Skeletal muscle tissue (tissue), 4 donors: ENCODE measurements around the gene PTPRCAP. TPM values are rescaled to one million over a fixed set of nuclear protein-coding genes. Genes with fewer than 3 reads are reported as not detected.
A peak's percentile ranks its signal among the peaks of the same experiment; 100 is the strongest.
"Not testable (repeated sequence)": the region's sequence is repeated elsewhere in the genome, so short reads cannot be mapped to it uniquely, and the experiment has no call there.

ENCODE experiments used
- H3K27ac ChIP-seq: one replicate; pipeline ENCODE4 v1.7.0; 2013; ENCODE audit warnings: mild to moderate bottlenecking, low read depth, low read length, inconsistent platforms
- H3K27me3 ChIP-seq, 3 donors: one replicate each; pipeline ENCODE4 v1.7.0; 2013; ENCODE audit warnings: low read length in 3 of 3; ENCODE audit not compliant: control insufficient read depth in 3 of 3, insufficient read depth in 3 of 3
- H3K36me3 ChIP-seq, 3 donors: one replicate each; pipeline ENCODE4 v1.7.0; 2013; ENCODE audit warnings: low read length in 3 of 3; ENCODE audit not compliant: control insufficient read depth in 3 of 3, insufficient read depth in 3 of 3
- H3K4me1 ChIP-seq, 3 donors: one replicate each; pipeline ENCODE4 v1.7.0; 2013; ENCODE audit warnings: low read length in 3 of 3, mild to moderate bottlenecking in 3 of 3; ENCODE audit not compliant: control insufficient read depth in 3 of 3, insufficient read depth in 3 of 3
- H3K4me3 ChIP-seq, 3 donors: one replicate each; pipeline ENCODE4 v1.7.0; 2013; ENCODE audit warnings: low read length in 3 of 3
- H3K9ac ChIP-seq, 3 donors: one replicate each; pipeline ENCODE4 v1.7.0; 2013; ENCODE audit warnings: low read length in 3 of 3, mild to moderate bottlenecking in 3 of 3, moderate library complexity in 2 of 3, low read depth in 1 of 3
- H3K9me3 ChIP-seq, 3 donors: one replicate each; pipeline ENCODE4 v1.7.0; 2013; ENCODE audit warnings: low read length in 3 of 3; ENCODE audit not compliant: control insufficient read depth in 3 of 3
- total RNA-seq: library from RNA; depleted of rRNA; stranded (reverse); fragments of >200 nt; gene quantifications from one replicate; pipeline ENCODE4 v1.2.3, GENCODE V29; 2014
- donor health status: Osteomylitis.

PTPRCAP gene
- not detected for total RNA-seq

GRCh38 chr11:67437082-67437808, at the start of gene PTPRCAP:
Gene PTPRCAP, minus strand, starts transcription at chr11:67437682. Its CDS starts 63 bp downstream, at chr11:67437619.
- peak within 1 kb of the TSS in 1 of 3 donors; percentile 33 for H3K9ac ChIP-seq
- no peak within 1 kb of the TSS for H3K27ac ChIP-seq
- peaks cover 29 to 46% (median 40%) of the 10 kb centered on the region in 3 donors for H3K36me3 ChIP-seq
- no peaks in the 10 kb centered on the region for H3K9me3 ChIP-seq
- H3K4me1 ChIP-seq = peaks cover 18 to 33% (median 25%) of the 10 kb centered on the region in 3 donors
- H3K27me3 ChIP-seq = no peaks in the 10 kb centered on the region
- no peak within 1 kb of the TSS for H3K4me3 ChIP-seq

- H3K27me3 ChIP-seq = no peaks in the 10 kb centered on the region
- H3K36me3 ChIP-seq = peaks cover 17 to 25% (median 25%) of the 10 kb centered on the region in 3 donors
- no peak overlapping the region for H3K27ac ChIP-seq
Observed at GRCh38 chr11:67486481-67487195, 49.2 kb upstream of the PTPRCAP start.

GRCh38 chr11:67485873-67486361, 48.4 kb upstream of the PTPRCAP start:
- not testable (repeated sequence) for H3K27ac ChIP-seq, H3K9me3 ChIP-seq, H3K9ac ChIP-seq, H3K27me3 ChIP-seq, H3K4me3 ChIP-seq
- peaks cover 17 to 30% (median 18%) of the 10 kb centered on the region in 3 donors for H3K4me1 ChIP-seq
- H3K36me3 ChIP-seq = peaks cover 17 to 25% (median 20%) of the 10 kb centered on the region in 3 donors

More at GRCh38 chr11:67486481-67487195, 49.2 kb upstream of the PTPRCAP start:
- Histone ChIP-seq H3K4me3 (no peak overlapping the region), H3K4me1 (peaks cover 17 to 30% (median 18%) of the 10 kb centered on the region in 3 donors), H3K9me3 (no peaks in the 10 kb centered on the region), H3K9ac (no peak overlapping the region)

- Histone ChIP-seq H3K36me3 (peaks cover 13 to 19% (median 18%) of the 10 kb centered on the region in 3 donors), H3K27ac (no peak overlapping the region), H3K4me3 (peak overlapping the region in 1 of 3 donors; percentile 6)
Observed at GRCh38 chr11:67484847-67485311, 47.4 kb upstream of the PTPRCAP start.

GRCh38 chr11:67483831-67484665, 46.6 kb upstream of the PTPRCAP start:
- H3K9me3 ChIP-seq = no peaks in the 10 kb centered on the region
- H3K36me3 ChIP-seq = peaks cover 10 to 11% (median 11%) of the 10 kb centered on the region in 3 donors
- H3K4me3 ChIP-seq = peak overlapping the region; percentile 91 to 97 (median 92)
- H3K27ac ChIP-seq = no peak overlapping the region
- H3K27me3 ChIP-seq = no peaks in the 10 kb centered on the region
- peaks cover 17 to 26% (median 18%) of the 10 kb centered on the region in 3 donors for H3K4me1 ChIP-seq
- peak overlapping the region; percentile 12 to 50 (median 25) for H3K9ac ChIP-seq

More at GRCh38 chr11:67484847-67485311, 47.4 kb upstream of the PTPRCAP start:
- Histone ChIP-seq H3K9ac (peak overlapping the region in 2 of 3 donors; percentile 12 to 50), H3K4me1 (peaks cover 17 to 30% (median 18%) of the 10 kb centered on the region in 3 donors), H3K9me3 (no peaks in the 10 kb centered on the region), H3K27me3 (no peaks in the 10 kb centered on the region)

- H3K36me3 ChIP-seq = peaks cover 8 to 11% (median 11%) of the 10 kb centered on the region in 3 donors
- H3K9ac ChIP-seq = peak within 1 kb of the TSS; percentile 74 to 82 (median 77)
- H3K4me3 ChIP-seq = peak within 1 kb of the TSS; percentile 91 to 97 (median 92)
- peaks cover 17 to 26% (median 18%) of the 10 kb centered on the region in 3 donors for H3K4me1 ChIP-seq
- no peaks in the 10 kb centered on the region for H3K27me3 ChIP-seq
- no peaks in the 10 kb centered on the region for H3K9me3 ChIP-seq
- peak within 1 kb of the TSS; percentile 80 for H3K27ac ChIP-seq
Observed at GRCh38 chr11:67482827-67483798, 45.6 kb upstream of the PTPRCAP start, which contains the start of gene AIP. Gene AIP, plus strand, starts transcription at chr11:67483026. Its CDS starts 133 bp downstream, at chr11:67483159.

- Histone ChIP-seq H3K4me1 (peaks cover 17 to 26% (median 18%) of the 10 kb centered on the region in 3 donors), H3K9ac (peak overlapping the region; percentile 74 to 82 (median 77)), H3K4me3 (peak overlapping the region; percentile 91 to 97 (median 92)), H3K9me3 (no peaks in the 10 kb centered on the region), H3K36me3 (peaks cover 3 to 8% (median 4%) of the 10 kb centered on the region in 3 donors), H3K27ac (peak overlapping the region; percentile 80), H3K27me3 (no peaks in the 10 kb centered on the region)
Observed at GRCh38 chr11:67482275-67482826, 44.9 kb upstream of the PTPRCAP start.

GRCh38 chr11:67477344-67478050, 40.0 kb upstream of the PTPRCAP start:
- not testable (repeated sequence) for H3K4me3 ChIP-seq, H3K36me3 ChIP-seq, H3K4me1 ChIP-seq, H3K27ac ChIP-seq, H3K9ac ChIP-seq, H3K9me3 ChIP-seq, H3K27me3 ChIP-seq
